H1 (cell line): ENCODE results near the gene AGAP1. TPM values are rescaled to one million over a fixed set of nuclear protein-coding genes. Genes with fewer than 3 reads are reported as not detected.

ENCODE experiments used
- CTCF ChIA-PET: fragments of 300-600 bp; sonication (Branson Sonifier 250); formaldehyde crosslinking; loops from one replicate; lab custom pipeline; 2021; ENCODE audit not compliant: partially characterized antibody; lab: Charles Lee
- POLR2A ChIA-PET: fragments of 300-600 bp; sonication (Branson Sonifier 250); formaldehyde crosslinking; loops from one replicate; lab custom pipeline; 2021; ENCODE audit warnings: inconsistent platforms; ENCODE audit not compliant: partially characterized antibody; lab: Charles Lee
- DNase-seq, 2 experiments: peaks; one replicate each; pipeline versions ENCODE4 v3.0.0 to v3.0.0-alpha.2; 2010 to 2022; ENCODE audit warnings: low spot score in 2 of 2, low read depth in 1 of 2, mixed read lengths in 1 of 2
- FAIRE-seq: peaks from 2 replicates; lab custom pipeline; 2011; peaks lifted over from hg19 to GRCh38; lab: Jason Lieb, UNC
- H2AFZ ChIP-seq: 2 replicates; pipeline ENCODE4 v1.8.1; 2012; ENCODE audit warnings: low read length, inconsistent platforms
- H2AK5ac ChIP-seq: 2 replicates; pipeline ENCODE4 v1.6.1; 2013; ENCODE audit warnings: low read depth, low read length
- H2BK120ac ChIP-seq: replicated peaks from 2 replicates; pipeline ENCODE3; 2013; ENCODE audit warnings: low read depth, low read length, inconsistent platforms
- H2BK12ac ChIP-seq: 2 replicates; pipeline ENCODE4 v1.6.1; 2013; ENCODE audit warnings: low read depth, low read length
- H2BK15ac ChIP-seq: 2 replicates; pipeline ENCODE4 v1.6.1; 2013; ENCODE audit warnings: low read length
- H2BK20ac ChIP-seq: 2 replicates; pipeline ENCODE4 v1.6.1; 2013; ENCODE audit warnings: low read length
- H2BK5ac ChIP-seq: 2 replicates; pipeline ENCODE4 v1.6.1; 2013; ENCODE audit warnings: low read depth, low read length
- H3K14ac ChIP-seq: 2 replicates; pipeline ENCODE4 v1.6.1; 2013; ENCODE audit warnings: inconsistent platforms; ENCODE audit not compliant: insufficient read length
- H3K18ac ChIP-seq: 2 replicates; pipeline ENCODE4 v1.6.1; 2013; ENCODE audit warnings: low read length; ENCODE audit errors: extremely low read depth
- H3K23ac ChIP-seq: 2 replicates; pipeline ENCODE4 v1.6.1; 2013; ENCODE audit warnings: inconsistent platforms; ENCODE audit not compliant: insufficient read length
- H3K23me2 ChIP-seq: 2 replicates; pipeline ENCODE4 v1.6.1; 2013; ENCODE audit warnings: low read depth, low read length
- H3K27ac ChIP-seq: 2 replicates; pipeline ENCODE4 v1.6.1; 2011; ENCODE audit warnings: low read depth, low read length, inconsistent platforms
- H3K27me3 ChIP-seq, 4 experiments: replicated peaks in 1 of 4; 1 replicate in 1 of 4; 2 replicates in 3 of 4; pipeline versions ENCODE4 v1.6.1 to v1.8.1; 2011 to 2013; ENCODE audit warnings: low read length in 3 of 4, mild to moderate bottlenecking in 3 of 4, inconsistent platforms in 2 of 4, mixed read lengths in 2 of 4, moderate library complexity in 1 of 4; ENCODE audit not compliant: control insufficient read depth in 3 of 4, insufficient read depth in 3 of 4; ENCODE audit errors: extremely low read depth in 1 of 4
- H3K36me3 ChIP-seq, 4 experiments: 2 replicates each; pipeline versions ENCODE4 v1.6.1 to v1.8.1; 2011 to 2013; ENCODE audit warnings: mild to moderate bottlenecking in 4 of 4, low read length in 3 of 4, moderate library complexity in 2 of 4, control low read depth in 1 of 4, inconsistent platforms in 1 of 4; ENCODE audit not compliant: insufficient read depth in 4 of 4, control insufficient read depth in 2 of 4
- H3K4ac ChIP-seq: replicated peaks from 2 replicates; pipeline ENCODE3; 2013; ENCODE audit warnings: low read length, low read depth, mixed read lengths, inconsistent platforms; ENCODE audit not compliant: insufficient read length
- H3K4me1 ChIP-seq, 4 experiments: replicated peaks in 1 of 4; 1 replicate in 1 of 4; 2 replicates in 3 of 4; pipeline versions ENCODE4 v1.6.1 to v1.8.1; 2011 to 2013; ENCODE audit warnings: low read length in 3 of 4, inconsistent platforms in 2 of 4, mixed read lengths in 1 of 4; ENCODE audit not compliant: insufficient read depth in 4 of 4, control insufficient read depth in 3 of 4
- H3K4me2 ChIP-seq, 2 experiments: 2 replicates each; pipeline versions ENCODE4 v1.6.1 to v1.8.1; 2011 to 2013; ENCODE audit warnings: low read depth in 2 of 2, low read length in 2 of 2, control low read depth in 1 of 2, inconsistent platforms in 1 of 2, mild to moderate bottlenecking in 1 of 2; ENCODE audit not compliant: insufficient read depth in 1 of 2
- H3K4me3 ChIP-seq, 4 experiments: fragments of 200-600, 300-600 bp in 1 of 4; sonication (generic), shearing (Covaris generic), sonication (Bioruptor Twin) in 1 of 4; 2 replicates each; pipeline versions ENCODE4 v1.5.1 to v1.8.1; 2011 to 2016; ENCODE audit warnings: low read length in 4 of 4, low read depth in 3 of 4, control low read depth in 2 of 4, inconsistent platforms in 2 of 4, mild to moderate bottlenecking in 2 of 4, mixed read lengths in 1 of 4, moderate library complexity in 1 of 4; ENCODE audit not compliant: insufficient read depth in 2 of 4; ENCODE audit errors: extremely low read depth in 1 of 4
- H3K56ac ChIP-seq: replicated peaks from 2 replicates; pipeline ENCODE3; 2013; ENCODE audit warnings: low read depth, mild to moderate bottlenecking, mixed read lengths, low read length, inconsistent platforms; ENCODE audit not compliant: insufficient read length
- H3K79me1 ChIP-seq: 2 replicates; pipeline ENCODE4 v1.6.1; 2013; ENCODE audit warnings: low read depth, low read length, control low read depth
- H3K79me2 ChIP-seq, 2 experiments: 2 replicates each; pipeline versions ENCODE4 v1.6.1 to v1.8.1; 2012 to 2013; ENCODE audit warnings: low read length in 2 of 2, mild to moderate bottlenecking in 2 of 2, inconsistent platforms in 1 of 2; ENCODE audit not compliant: insufficient read depth in 2 of 2, control insufficient read depth in 1 of 2
- H3K9ac ChIP-seq, 4 experiments: replicated peaks in 1 of 4; 1 replicate in 1 of 4; 2 replicates in 3 of 4; pipeline versions ENCODE4 v1.6.1 to v1.8.1; 2011 to 2013; ENCODE audit warnings: low read depth in 3 of 4, low read length in 3 of 4, control low read depth in 2 of 4, mild to moderate bottlenecking in 2 of 4, moderate library complexity in 2 of 4, inconsistent platforms in 1 of 4; ENCODE audit errors: extremely low read depth in 1 of 4
- H3K9me3 ChIP-seq, 2 experiments: 2 replicates each; pipeline versions ENCODE4 v1.6.1 to v1.8.1; 2012 to 2013; ENCODE audit warnings: mild to moderate bottlenecking in 2 of 2, moderate library complexity in 2 of 2, control low read depth in 1 of 2, inconsistent platforms in 1 of 2, low read depth in 1 of 2, low read length in 1 of 2, mixed read lengths in 1 of 2; ENCODE audit not compliant: insufficient read depth in 2 of 2
- H4K20me1 ChIP-seq, 2 experiments: replicated peaks in 1 of 2; 2 replicates each; pipeline versions ENCODE3 to v1.8.1; 2011 to 2013; ENCODE audit warnings: inconsistent platforms in 2 of 2, low read length in 2 of 2, mild to moderate bottlenecking in 1 of 2; ENCODE audit not compliant: insufficient read depth in 2 of 2, control insufficient read depth in 1 of 2
- H4K5ac ChIP-seq: 2 replicates; pipeline ENCODE4 v1.6.1; 2013; ENCODE audit warnings: low read length, low read depth, mixed read lengths, inconsistent platforms; ENCODE audit not compliant: insufficient read length
- H4K8ac ChIP-seq: 2 replicates; pipeline ENCODE4 v1.8.0; 2013; ENCODE audit warnings: mild to moderate bottlenecking, moderate library complexity, low read length, inconsistent platforms; ENCODE audit not compliant: insufficient read depth; ENCODE audit errors: extremely low read depth
- H4K91ac ChIP-seq: replicated peaks from 2 replicates; pipeline ENCODE3; 2013; ENCODE audit warnings: low read length, mixed read lengths, inconsistent platforms; ENCODE audit not compliant: insufficient read length
- FOSL1 ChIP-seq: IDR thresholded peaks from 2 replicates; pipeline ENCODE4 v1.6.1; 2011; ENCODE audit warnings: mild to moderate bottlenecking, low read depth, low read length, moderate library complexity; ENCODE audit not compliant: insufficient read depth
- WGBS, 2 experiments: shearing (Covaris generic) in 1 of 2; methylation state at CpG; one replicate each; pipeline versions ENCODE4 v1.1.6 to v1.1.7; 2013 to 2015; ENCODE audit warnings: low lambda C conversion rate in 2 of 2, mixed read lengths in 2 of 2, inconsistent platforms in 1 of 2, low coverage in 1 of 2, missing lambda C conversion rate in 1 of 2; ENCODE audit not compliant: insufficient replicate concordance in 2 of 2, insufficient coverage in 1 of 2, insufficient read length in 1 of 2; ENCODE audit errors: extremely low coverage in 1 of 2, missing lambda C conversion rate in 1 of 2; 5-methylcytosine and 5-hydroxymethylcytosine counted together
- polyA plus RNA-seq, 7 experiments: library from polyadenylated mRNA; depleted of rRNA in 3 of 7; stranded (reverse) in 5 of 7; unstranded in 2 of 7; fragments of >200 nt in 5 of 7; fragments of 200-250 nt in 2 of 7; gene quantifications; 1 replicate in 5 of 7; 2 replicates in 1 of 7; 4 replicates in 1 of 7; pipeline versions ENCODE4 v1.2.1 to v1.2.3, GENCODE V29; 2011 to 2013; ENCODE audit warnings: missing spikeins in 2 of 7, mixed read lengths in 2 of 7
- total RNA-seq: library from RNA; stranded (reverse); fragmentation: NEBNext Ultra II Directional; extraction: Animal tissue kit (Norgen Biotek cat#: 25700); gene quantifications from 2 replicates; pipeline ENCODE4 v1.2.1, GENCODE V29; 2021

AGAP1 gene
- total and polyA plus RNA-seq, 2 of the 8 experiments (the other 6 are each of a cell fraction or from before 2014, with no cell fraction given), result 18.1 to 39.4 TPM

DNA sequence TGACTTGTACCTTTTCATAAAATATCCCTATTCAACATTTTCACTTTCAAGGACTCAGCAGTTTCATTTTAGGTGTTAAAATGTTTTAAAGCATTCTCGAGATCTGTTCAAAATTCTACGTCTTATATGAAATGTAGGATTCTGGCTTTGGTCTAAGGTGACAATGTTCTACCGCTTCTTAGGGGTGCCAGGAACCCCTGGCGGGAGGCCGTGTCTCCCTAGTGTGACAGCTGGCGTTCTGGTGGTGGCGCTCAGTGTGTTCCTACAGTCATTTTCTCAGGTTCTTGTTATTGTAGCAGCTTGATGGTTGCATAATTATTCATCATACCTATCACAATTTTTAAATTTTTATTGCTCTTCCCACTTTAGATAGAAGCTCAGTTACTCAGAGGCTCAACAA, 204.6 kb downstream of the AGAP1 start:
- H3K79me1 ChIP-seq, result peaks cover 27% of the 10 kb centered on the region
- no peak overlapping the region for H2BK12ac ChIP-seq
- no peak overlapping the region for H3K14ac ChIP-seq
- H2BK120ac ChIP-seq, result no peak overlapping the region
- H3K4me2 ChIP-seq, result no peak overlapping the region
- no peak overlapping the region for H4K91ac ChIP-seq
- H2BK15ac ChIP-seq, result no peak overlapping the region
- H4K5ac ChIP-seq, result no peak overlapping the region
- H3K4ac ChIP-seq, result no peak overlapping the region
- no peak overlapping the region for H3K27ac ChIP-seq
- no peak overlapping the region for H3K56ac ChIP-seq
- no peak overlapping the region for H4K8ac ChIP-seq
- TF ChIP-seq FOSL1, result no peak
- no peak overlapping the region for H2BK5ac ChIP-seq
- FAIRE-seq, result no peak
- no peak overlapping the region for H2AFZ ChIP-seq
- no peak overlapping the region for H2AK5ac ChIP-seq
- H3K9me3 ChIP-seq, result peaks cover 3 to 5% of the 10 kb centered on the region in 2 experiments; a peak in 3 of 4 replicates
- H3K36me3 ChIP-seq, result no peaks in the 10 kb centered on the region
- DNase-seq, result no peak
- ChIA-PET POLR2A (no interaction called here), CTCF (interaction anchor here (1.0 to 1.6 kb wide), 2 partner anchors 48 to 55 kb away, joined by 3 to 5 read pairs; no protein-coding TSS in a partner anchor)
- no peaks in the 10 kb centered on the region for H3K23me2 ChIP-seq
- H3K18ac ChIP-seq, result no peak overlapping the region
- H3K27me3 ChIP-seq, result no peaks in the 10 kb centered on the region
- no peak overlapping the region for H3K4me3 ChIP-seq
- H3K9ac ChIP-seq, result no peak overlapping the region
- WGBS, 2 experiments, result 95% methylated on average over 7 of the region's 7 CpGs; no CpG with 5 or more reads in 1 of the 2 experiments
- no peak overlapping the region for H2BK20ac ChIP-seq
- peaks cover 2 to 18% (median 10%) of the 10 kb centered on the region in 4 experiments for H3K4me1 ChIP-seq
- H3K23ac ChIP-seq, result no peak overlapping the region
- H3K79me2 ChIP-seq, result peaks cover 0 to 84% of the 10 kb centered on the region in 2 experiments; a peak in 2 of 4 replicates
- H4K20me1 ChIP-seq, result peaks cover 9 to 12% of the 10 kb centered on the region in 2 experiments
